SK-N-MC (cell line): ENCODE results near the gene TCF7L2.

Source experiments
- EZH2 ChIP-seq: fragments of 200-600 bp; sonication (generic); IDR thresholded peaks from one replicate; pipeline ENCODE4 v1.6.1; 2017; ENCODE audit warnings: antibody characterized with exemption
- POLR2AphosphoS5 ChIP-seq: IDR thresholded peaks from 2 replicates; pipeline ENCODE4 v1.6.1; 2012; ENCODE audit warnings: mild to moderate bottlenecking, low read depth, low read length, borderline replicate concordance

- TF ChIP-seq POLR2AphosphoS5 (no peak), EZH2 (no peak)
Observed at GRCh38 chr10:113020838-113021237, 70.8 kb downstream of the TCF7L2 start.
